Measurements from ENCODE around the gene PHLDA1.

- TF ChIP-seq CTCF (IDR thresholded peaks at IDR 0.05; ENCODE audit: low read depth, low read length, missing input control) (no peak), MAX (IDR thresholded peaks at IDR 0.05) (no peak), RAD21 (IDR thresholded peaks at IDR 0.05) (no peak), TAF1 (conservative IDR thresholded peaks at IDR 0.05) (no peak), ATF3 (IDR thresholded peaks at IDR 0.05) (no peak), ZBTB33 (IDR thresholded peaks at IDR 0.05) (no peak), REST (IDR thresholded peaks at IDR 0.05) (no peak), YY1 (IDR thresholded peaks at IDR 0.05) (no peak)
These were observed 12.9 kb downstream of the PHLDA1 start for GRCh38 chr12:76018672-76019071.

All from liver (tissue), 3 donors.